ENCODE results near the gene USP28.

Gene USP28

DNA sequence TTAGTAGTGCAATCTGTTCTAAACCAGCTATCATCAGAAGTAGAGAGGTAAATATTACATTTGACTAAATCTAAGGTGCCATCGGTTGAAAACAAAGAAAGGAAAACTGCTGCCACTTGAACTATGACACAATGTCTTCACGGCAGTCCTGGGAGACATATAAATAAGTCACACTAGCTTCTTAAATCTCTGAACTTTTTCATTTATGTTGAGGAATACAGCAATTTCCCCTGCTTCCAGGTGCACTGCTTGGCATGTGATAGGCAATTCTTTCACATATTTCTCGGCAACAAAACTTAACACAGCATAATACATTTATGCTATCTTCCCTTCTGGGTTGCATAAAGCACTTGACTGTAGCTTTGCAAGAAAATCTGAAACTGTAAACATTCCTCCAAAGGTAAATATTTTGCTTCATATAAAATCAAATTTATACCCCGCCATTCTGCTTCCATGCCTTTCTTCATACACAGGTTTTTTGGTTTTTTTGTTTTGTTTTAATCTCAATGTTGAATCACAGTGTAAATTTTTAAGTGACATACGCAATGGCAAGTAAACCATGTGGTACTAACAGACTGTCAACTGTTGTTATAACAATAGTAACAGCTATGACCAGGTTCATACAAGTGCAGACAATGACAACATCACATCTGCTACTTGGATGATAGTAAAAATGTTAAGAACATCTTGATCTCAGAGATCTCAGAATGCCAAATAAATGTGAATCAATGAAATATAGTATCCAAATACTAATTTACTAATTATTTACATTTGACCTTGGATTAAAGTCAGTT is 18.2 kb downstream of the USP28 start:
- Histone ChIP-seq H3K9me2 (replicated peaks; ENCODE audit: low read depth, low read length) (no peaks in the 10 kb centered on the region), H2AFZ (ENCODE audit: low read length) (no peak overlapping the region), H3K4me1 (ENCODE audit: insufficient read depth, low read length, poor library complexity, severe bottlenecking) (peaks cover 9% of the 10 kb centered on the region), H3K9me3 (ENCODE audit: insufficient read depth, low read depth, low read length) (no peaks in the 10 kb centered on the region), H3K27me3 (ENCODE audit: insufficient read depth, low read length, poor library complexity, severe bottlenecking) (no peaks in the 10 kb centered on the region), H3F3A (ENCODE audit: low read depth) (no peaks in the 10 kb centered on the region), H3K36me3 (ENCODE audit: insufficient read depth, low read length) (peaks cover 19% of the 10 kb centered on the region; the same call in 1 of the 2 replicates), H4K20me1 (ENCODE audit: insufficient read depth, low read length, poor library complexity, severe bottlenecking) (no peaks in the 10 kb centered on the region), H3K4me3 (ENCODE audit: low read length, poor library complexity, severe bottlenecking) (no peak overlapping the region), H3K4me2 (ENCODE audit: low read depth, low read length, poor library complexity, severe bottlenecking) (no peak overlapping the region), H3K79me2 (ENCODE audit: insufficient read depth, low read length) (peaks cover 45% of the 10 kb centered on the region; the same call in 1 of the 2 replicates), H3K9ac (ENCODE audit: low read depth, low read length, poor library complexity, severe bottlenecking) (no peak overlapping the region)
- TF ChIP-seq, protein P1, sequence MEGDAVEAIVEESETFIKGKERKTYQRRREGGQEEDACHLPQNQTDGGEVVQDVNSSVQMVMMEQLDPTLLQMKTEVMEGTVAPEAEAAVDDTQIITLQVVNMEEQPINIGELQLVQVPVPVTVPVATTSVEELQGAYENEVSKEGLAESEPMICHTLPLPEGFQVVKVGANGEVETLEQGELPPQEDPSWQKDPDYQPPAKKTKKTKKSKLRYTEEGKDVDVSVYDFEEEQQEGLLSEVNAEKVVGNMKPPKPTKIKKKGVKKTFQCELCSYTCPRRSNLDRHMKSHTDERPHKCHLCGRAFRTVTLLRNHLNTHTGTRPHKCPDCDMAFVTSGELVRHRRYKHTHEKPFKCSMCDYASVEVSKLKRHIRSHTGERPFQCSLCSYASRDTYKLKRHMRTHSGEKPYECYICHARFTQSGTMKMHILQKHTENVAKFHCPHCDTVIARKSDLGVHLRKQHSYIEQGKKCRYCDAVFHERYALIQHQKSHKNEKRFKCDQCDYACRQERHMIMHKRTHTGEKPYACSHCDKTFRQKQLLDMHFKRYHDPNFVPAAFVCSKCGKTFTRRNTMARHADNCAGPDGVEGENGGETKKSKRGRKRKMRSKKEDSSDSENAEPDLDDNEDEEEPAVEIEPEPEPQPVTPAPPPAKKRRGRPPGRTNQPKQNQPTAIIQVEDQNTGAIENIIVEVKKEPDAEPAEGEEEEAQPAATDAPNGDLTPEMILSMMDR (conservative IDR thresholded peaks at IDR 0.05; ENCODE audit: low read length): no peak
- no peak for TF ChIP-seq EZH2phosphoT487 (IDR thresholded peaks at IDR 0.05; ENCODE audit: borderline replicate concordance)

DNA sequence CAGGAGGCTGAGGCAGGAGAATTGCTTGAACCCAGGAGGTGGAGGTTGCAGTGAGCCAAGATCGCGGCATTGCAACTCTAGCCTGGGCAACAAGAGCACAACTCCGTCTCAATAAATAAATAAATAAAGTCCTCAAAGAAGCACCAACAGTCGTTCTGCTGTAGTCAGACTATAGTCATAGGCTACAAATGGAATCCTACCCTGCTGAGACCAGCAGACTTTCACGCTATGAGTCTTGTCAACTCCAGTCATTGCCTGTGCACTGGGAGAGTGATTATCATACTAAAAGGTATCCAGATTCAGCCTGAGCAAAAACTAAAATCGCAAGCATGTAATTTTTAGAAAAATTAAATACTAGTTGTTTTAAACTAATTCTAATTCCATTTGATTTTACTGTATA is 19.6 kb downstream of the USP28 start:
- no peak for TF ChIP-seq EZH2phosphoT487 (IDR thresholded peaks at IDR 0.05; ENCODE audit: borderline replicate concordance)
- TF ChIP-seq, protein P1 (conservative IDR thresholded peaks at IDR 0.05; ENCODE audit: low read length): no peak
- no peak overlapping the region for H2AFZ ChIP-seq (ENCODE audit: low read length)
- H3K4me3 ChIP-seq (ENCODE audit: low read length, poor library complexity, severe bottlenecking): no peak overlapping the region
- peaks cover 26% of the 10 kb centered on the region; the same call in 1 of the 2 replicates for H3K36me3 ChIP-seq (ENCODE audit: insufficient read depth, low read length)
- H3K4me1 ChIP-seq (ENCODE audit: insufficient read depth, low read length, poor library complexity, severe bottlenecking): peaks cover 9% of the 10 kb centered on the region
- no peaks in the 10 kb centered on the region for H4K20me1 ChIP-seq (ENCODE audit: insufficient read depth, low read length, poor library complexity, severe bottlenecking)
- no peaks in the 10 kb centered on the region for H3F3A ChIP-seq (ENCODE audit: low read depth)
- H3K79me2 ChIP-seq (ENCODE audit: insufficient read depth, low read length): peaks cover 45% of the 10 kb centered on the region; the same call in 1 of the 2 replicates
- no peaks in the 10 kb centered on the region for H3K27me3 ChIP-seq (ENCODE audit: insufficient read depth, low read length, poor library complexity, severe bottlenecking)
- no peaks in the 10 kb centered on the region for H3K9me2 ChIP-seq (replicated peaks; ENCODE audit: low read depth, low read length)
- H3K9ac ChIP-seq (ENCODE audit: low read depth, low read length, poor library complexity, severe bottlenecking): no peak overlapping the region
- H3K4me2 ChIP-seq (ENCODE audit: low read depth, low read length, poor library complexity, severe bottlenecking): no peak overlapping the region
- no peaks in the 10 kb centered on the region for H3K9me3 ChIP-seq (ENCODE audit: insufficient read depth, low read depth, low read length)

DNA sequence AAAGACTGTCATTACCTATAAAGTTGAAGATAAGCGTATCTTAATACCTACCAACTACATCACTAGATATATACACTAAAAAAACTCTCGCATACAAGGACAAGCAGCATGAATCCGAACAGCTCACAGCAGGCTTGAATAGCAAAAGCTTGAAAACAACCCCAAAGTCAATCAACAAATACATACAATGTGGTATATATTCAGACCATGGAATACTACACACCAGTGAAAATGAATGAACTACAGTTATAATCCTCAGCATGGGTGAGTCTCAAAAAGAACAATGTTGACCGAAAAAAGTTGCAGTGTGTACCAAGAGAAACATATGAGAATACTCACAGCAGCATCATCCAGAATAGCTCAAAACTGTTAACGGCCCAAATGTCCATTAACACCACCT is 25.2 kb downstream of the USP28 start:
- H3K4me2 ChIP-seq (ENCODE audit: low read depth, low read length, poor library complexity, severe bottlenecking): no peak overlapping the region
- no peak overlapping the region for H3K9ac ChIP-seq (ENCODE audit: low read depth, low read length, poor library complexity, severe bottlenecking)
- peaks cover 8% of the 10 kb centered on the region for H3K4me1 ChIP-seq (ENCODE audit: insufficient read depth, low read length, poor library complexity, severe bottlenecking)

More for the DNA sequence above, 25.2 kb downstream of the USP28 start:
- Histone ChIP-seq H4K20me1 (ENCODE audit: insufficient read depth, low read length, poor library complexity, severe bottlenecking) (no peaks in the 10 kb centered on the region), H3F3A (ENCODE audit: low read depth) (no peaks in the 10 kb centered on the region), H3K27me3 (ENCODE audit: insufficient read depth, low read length, poor library complexity, severe bottlenecking) (no peaks in the 10 kb centered on the region), H3K9me2 (replicated peaks; ENCODE audit: low read depth, low read length) (no peaks in the 10 kb centered on the region), H2AFZ (ENCODE audit: low read length) (no peak overlapping the region), H3K79me2 (ENCODE audit: insufficient read depth, low read length) (no peaks in the 10 kb centered on the region), H3K9me3 (ENCODE audit: insufficient read depth, low read depth, low read length) (no peaks in the 10 kb centered on the region), H3K4me3 (ENCODE audit: low read length, poor library complexity, severe bottlenecking) (no peak overlapping the region), H3K36me3 (ENCODE audit: insufficient read depth, low read length) (peaks cover 68% of the 10 kb centered on the region; the same call in 1 of the 2 replicates)
- no peak for TF ChIP-seq EZH2phosphoT487 (IDR thresholded peaks at IDR 0.05; ENCODE audit: borderline replicate concordance)
- TF ChIP-seq, protein P1 (conservative IDR thresholded peaks at IDR 0.05; ENCODE audit: low read length): no peak

All from Loucy (cell line).